DOHH2 (cell line): Measurements from ENCODE around the gene NRM.

Experiments
- H3F3A ChIP-seq: fragments of 200-600 bp; sonication (generic), shearing (Covaris generic); 2 replicates; pipeline ENCODE4 v1.6.0; 2016; ENCODE audit warnings: antibody characterized with exemption, mild to moderate bottlenecking; ENCODE audit not compliant: control insufficient read depth, insufficient read depth
- H3K27ac ChIP-seq: fragments of 200-600 bp; sonication (generic); 2 replicates; pipeline ENCODE4 v1.5.1; 2014; ENCODE audit warnings: low read depth, mild to moderate bottlenecking, low read length, moderate library complexity
- H3K27me3 ChIP-seq: fragments of 200-600 bp; sonication (generic); 2 replicates; pipeline ENCODE4 v1.6.1; 2014; ENCODE audit warnings: mild to moderate bottlenecking, low read length, mixed read lengths; ENCODE audit not compliant: control insufficient read depth
- H3K36me3 ChIP-seq: fragments of 200-600 bp; sonication (generic); 2 replicates; pipeline ENCODE4 v1.6.1; 2014; ENCODE audit warnings: mild to moderate bottlenecking, low read length, moderate library complexity, mixed read lengths; ENCODE audit not compliant: control insufficient read depth
- H3K4me1 ChIP-seq: fragments of 200-600 bp; sonication (generic); 2 replicates; pipeline ENCODE4 v1.6.1; 2014; ENCODE audit warnings: mild to moderate bottlenecking, low read length, mixed read lengths; ENCODE audit not compliant: control insufficient read depth
- H3K4me2 ChIP-seq: fragments of 200-600 bp; sonication (generic); 2 replicates; pipeline ENCODE4 v1.6.0; 2014; ENCODE audit warnings: mild to moderate bottlenecking, low read length, moderate library complexity
- H3K4me3 ChIP-seq: fragments of 200-600 bp; sonication (generic); 2 replicates; pipeline ENCODE4 v1.5.1; 2014; ENCODE audit warnings: mild to moderate bottlenecking, low read length, mixed read lengths
- H3K79me2 ChIP-seq: fragments of 200-600 bp; sonication (generic); 2 replicates; pipeline ENCODE4 v1.6.1; 2014; ENCODE audit warnings: mild to moderate bottlenecking, low read length, mixed read lengths; ENCODE audit not compliant: control insufficient read depth
- H3K9me2 ChIP-seq: fragments of 200-600 bp; sonication (generic); replicated peaks from 2 replicates; pipeline ENCODE4 v1.6.1; 2014; ENCODE audit warnings: mild to moderate bottlenecking, low read length, mixed read lengths; ENCODE audit not compliant: control insufficient read depth
- H3K9me3 ChIP-seq: fragments of 200-600 bp; sonication (generic); 2 replicates; pipeline ENCODE4 v1.6.1; 2014; ENCODE audit warnings: antibody characterized with exemption, low read length, mixed read lengths; ENCODE audit not compliant: control insufficient read depth, insufficient read depth
- H4K20me1 ChIP-seq: fragments of 200-600 bp; sonication (generic); 2 replicates; pipeline ENCODE4 v1.6.0; 2014; ENCODE audit warnings: low read depth, mild to moderate bottlenecking, antibody characterized with exemption, low read length, moderate library complexity; ENCODE audit not compliant: control insufficient read depth, insufficient read depth
- CTCF ChIP-seq: fragments of 200-600 bp; sonication (generic); IDR thresholded peaks from one replicate; pipeline ENCODE4 v1.5.1; 2014; ENCODE audit warnings: antibody characterized with exemption, mild to moderate bottlenecking, low read depth, low read length; ENCODE audit not compliant: poor library complexity, severe bottlenecking
- EZH2phosphoT487 ChIP-seq: fragments of 200-600 bp; sonication (generic); IDR thresholded peaks from 2 replicates; pipeline ENCODE4 v1.6.1; 2017; ENCODE audit warnings: borderline replicate concordance, mild to moderate bottlenecking, antibody characterized with exemption, low read length, moderate library complexity, mixed read lengths

Gene NRM

GRCh38 chr6:30735668-30736314 lies 45.0 kb upstream of the NRM start:
- H3K4me2 ChIP-seq, result no peak overlapping the region
- no peak overlapping the region for H3K27ac ChIP-seq
- peaks cover 15% of the 10 kb centered on the region for H3K79me2 ChIP-seq
- no peak overlapping the region for H3K4me3 ChIP-seq
- H3F3A ChIP-seq, result peaks cover 10% of the 10 kb centered on the region; the same call in 1 of the 2 replicates
- H3K9me3 ChIP-seq, result no peaks in the 10 kb centered on the region
- no peaks in the 10 kb centered on the region for H3K27me3 ChIP-seq
- H3K9me2 ChIP-seq, result no peaks in the 10 kb centered on the region
- TF ChIP-seq EZH2phosphoT487, result no peak
- peaks cover 4% of the 10 kb centered on the region; the same call in 1 of the 2 replicates for H4K20me1 ChIP-seq
- peaks cover 45% of the 10 kb centered on the region for H3K4me1 ChIP-seq
- H3K36me3 ChIP-seq, result peaks cover 61% of the 10 kb centered on the region

- Histone ChIP-seq H3K27me3 (no peaks in the 10 kb centered on the region), H3K36me3 (peaks cover 47% of the 10 kb centered on the region), H4K20me1 (0 out of 2 replicates have a peak, but pooled peaks cover 2% of the 10 kb centered on the region), H3K4me3 (no peak overlapping the region), H3F3A (peaks cover 18% of the 10 kb centered on the region), H3K4me1 (peaks cover 33% of the 10 kb centered on the region), H3K9me2 (no peaks in the 10 kb centered on the region), H3K79me2 (0 out of 2 replicates have a peak, but pooled peaks cover under 1% of the 10 kb centered on the region), H3K4me2 (no peak overlapping the region), H3K27ac (no peak overlapping the region), H3K9me3 (no peaks in the 10 kb centered on the region)
- TF ChIP-seq CTCF (no peak), EZH2phosphoT487 (no peak)
These were observed 41.6 kb upstream of the NRM start for GRCh38 chr6:30732237-30732943.

DNA sequence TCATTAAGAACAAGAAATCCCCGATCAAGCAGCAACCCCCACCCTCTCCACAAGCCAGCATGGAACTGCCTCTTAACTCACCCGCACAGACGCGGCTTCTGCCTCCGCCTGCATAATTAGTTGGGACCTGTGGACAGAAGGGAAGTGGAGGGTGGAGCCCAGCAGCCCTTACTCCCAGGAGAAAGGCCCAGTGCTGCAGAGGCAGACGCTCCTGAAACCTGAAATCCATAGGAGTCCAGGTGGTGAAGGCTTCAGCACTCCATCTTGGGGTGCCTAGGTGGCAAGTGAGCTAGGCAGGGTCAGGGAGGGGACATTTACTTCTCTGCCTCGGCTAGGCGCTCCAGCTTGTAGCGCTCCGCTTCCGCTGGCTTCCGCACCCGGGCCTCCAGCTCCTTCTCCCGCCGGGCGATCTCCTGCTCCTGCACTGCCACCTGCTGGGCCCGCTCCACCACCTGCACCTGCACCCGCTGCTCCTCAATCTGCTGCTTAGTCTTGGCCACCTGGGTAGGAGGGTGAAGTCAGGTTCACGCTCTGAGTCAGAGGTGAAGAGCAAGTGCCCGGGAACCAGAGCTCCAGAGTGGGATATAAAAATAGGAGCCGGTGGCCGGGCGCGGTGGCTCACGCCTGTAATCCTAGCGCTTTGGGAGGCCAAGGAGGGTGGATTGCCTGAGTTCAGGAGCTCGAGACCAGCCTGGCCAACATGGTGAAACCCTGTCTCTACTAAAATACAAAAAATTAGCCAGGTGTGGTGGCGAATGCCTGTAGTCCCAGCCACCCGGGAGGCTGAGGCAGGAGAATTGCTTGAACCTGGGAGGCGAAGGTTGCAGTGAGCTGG lies 40.0 kb upstream of the NRM start:
- no peaks in the 10 kb centered on the region for H3K27me3 ChIP-seq
- TF ChIP-seq EZH2phosphoT487 (no peak), CTCF (peak; percentile 87)
- peaks cover 32% of the 10 kb centered on the region for H3F3A ChIP-seq
- peaks cover 49% of the 10 kb centered on the region for H3K36me3 ChIP-seq
- H4K20me1 ChIP-seq, result 0 out of 2 replicates have a peak, but pooled peaks cover 2% of the 10 kb centered on the region
- 0 out of 2 replicates have a peak, but pooled peaks cover 2% of the 10 kb centered on the region for H3K79me2 ChIP-seq
- H3K9me2 ChIP-seq, result no peaks in the 10 kb centered on the region
- H3K27ac ChIP-seq, result no peak overlapping the region
- H3K9me3 ChIP-seq, result no peaks in the 10 kb centered on the region
- H3K4me1 ChIP-seq, result peaks cover 21% of the 10 kb centered on the region
- peak overlapping the region; percentile 56 for H3K4me2 ChIP-seq
- H3K4me3 ChIP-seq, result peak overlapping the region; percentile 27
